Measurements from ENCODE around the gene PUS10. TPM values are rescaled to one million over a fixed set of nuclear protein-coding genes. Genes with fewer than 3 reads are reported as not detected.

PUS10 gene
- total and polyA plus RNA-seq, 2 donors from 2014 or later = 3.0 to 5.7 TPM

DNA sequence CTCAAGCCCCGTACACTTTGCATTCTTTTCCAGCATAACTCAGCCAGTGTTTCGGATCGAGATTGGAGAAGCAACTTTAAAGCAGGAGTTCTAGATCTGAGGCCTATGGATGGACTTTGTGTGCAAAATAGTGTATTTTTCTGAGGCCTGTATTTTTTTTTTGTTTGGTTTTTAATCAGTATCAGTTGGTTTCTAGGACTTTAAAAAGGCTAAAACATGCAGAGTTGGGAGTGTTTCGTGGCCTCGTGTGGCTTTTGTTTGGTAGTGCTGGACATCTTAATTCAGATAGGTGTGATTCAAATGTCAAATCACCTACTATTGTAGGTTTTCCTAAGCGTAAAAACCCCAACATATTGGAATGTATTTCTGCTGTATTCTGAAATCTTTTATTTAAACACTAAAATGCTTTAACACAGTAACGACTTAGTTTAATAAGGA lies 282 bp upstream of the PUS10 start:
- H3K9ac ChIP-seq (ENCODE audit: low read length in 3 of 3) = peak overlapping the region; percentile 95 to 100 (median 97)
- H3K4me3 ChIP-seq (ENCODE audit: low read length in 3 of 3) = peak overlapping the region; percentile 89 to 99 (median 99)
- H3K27ac ChIP-seq (ENCODE audit: low read depth in 2 of 2, low read length in 2 of 2) = peak overlapping the region; percentile 85 to 86
- no peaks in the 10 kb centered on the region for H3K36me3 ChIP-seq (ENCODE audit: control insufficient read depth in 2 of 3, insufficient read depth in 3 of 3, low read length in 3 of 3)
- H3K4me1 ChIP-seq (ENCODE audit: control insufficient read depth in 2 of 3, insufficient read depth in 2 of 3, low read depth in 1 of 3, low read length in 3 of 3) = peaks cover 0 to 7% (median 0%) of the 10 kb centered on the region in 3 donors
- H3K27me3 ChIP-seq (ENCODE audit: control insufficient read depth, insufficient read depth, low read length) = no peaks in the 10 kb centered on the region
- peaks cover 0 to 4% (median 0%) of the 10 kb centered on the region in 3 donors for H3K9me3 ChIP-seq (ENCODE audit: control insufficient read depth in 2 of 3, insufficient read depth in 1 of 3, low read length in 3 of 3)
- FAIRE-seq (no peak), DNase-seq (no peak)
- intact Hi-C loops (cut with DNase I) = no loop called here
- no peak for TF ChIP-seq CTCF (IDR thresholded peaks at IDR 0.05; ENCODE audit: borderline replicate concordance, extremely low read depth, insufficient read depth)

DNA sequence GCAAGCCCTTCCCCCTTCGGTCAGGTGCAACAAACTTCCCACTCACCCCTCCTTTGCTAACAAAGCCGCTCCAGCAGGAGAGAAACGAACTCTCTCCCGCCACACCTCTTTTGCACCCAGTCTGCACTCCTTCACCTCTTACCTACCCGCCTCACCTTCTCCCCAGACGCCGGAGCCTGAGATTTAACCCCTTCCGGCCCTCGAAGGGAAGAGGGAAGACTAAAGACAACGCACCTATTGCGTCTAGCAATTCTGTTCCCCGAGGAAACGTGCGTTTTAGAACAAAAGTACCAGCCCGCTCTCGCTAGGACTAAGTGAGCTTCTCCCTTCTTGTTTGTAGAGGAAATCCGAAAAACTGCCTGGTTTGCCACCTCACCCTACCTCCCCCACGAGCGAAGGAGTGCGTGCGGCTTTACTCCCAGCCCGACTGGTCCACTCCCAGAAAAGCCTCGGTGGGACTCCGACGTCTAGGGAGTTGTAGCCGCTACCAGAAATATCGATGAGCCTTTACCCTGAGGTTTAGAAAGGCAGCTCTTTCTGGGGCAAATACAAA lies 976 bp downstream of the PUS10 start:
- FAIRE-seq = no peak
- intact Hi-C loops (cut with DNase I) = no loop called here
- H3K9ac ChIP-seq (ENCODE audit: low read length in 3 of 3) = peak overlapping the region; percentile 95 to 100 (median 97)
- H3K27me3 ChIP-seq (ENCODE audit: control insufficient read depth, insufficient read depth, low read length) = no peaks in the 10 kb centered on the region
- H3K9me3 ChIP-seq (ENCODE audit: control insufficient read depth in 2 of 3, insufficient read depth in 1 of 3, low read length in 3 of 3) = no peaks in the 10 kb centered on the region
- H3K4me1 ChIP-seq (ENCODE audit: control insufficient read depth in 2 of 3, insufficient read depth in 2 of 3, low read depth in 1 of 3, low read length in 3 of 3) = peaks cover 0 to 7% (median 0%) of the 10 kb centered on the region in 3 donors
- H3K4me3 ChIP-seq (ENCODE audit: low read length in 3 of 3) = peak overlapping the region; percentile 89 to 99 (median 99)
- no peak for TF ChIP-seq CTCF (IDR thresholded peaks at IDR 0.05; ENCODE audit: borderline replicate concordance, extremely low read depth, insufficient read depth)
- H3K36me3 ChIP-seq (ENCODE audit: control insufficient read depth in 2 of 3, insufficient read depth in 3 of 3, low read length in 3 of 3) = no peaks in the 10 kb centered on the region
- peak overlapping the region; percentile 85 to 86 for H3K27ac ChIP-seq (ENCODE audit: low read depth in 2 of 2, low read length in 2 of 2)
- peak; percentile 82 to 96 (median 86) for DNase-seq

DNA sequence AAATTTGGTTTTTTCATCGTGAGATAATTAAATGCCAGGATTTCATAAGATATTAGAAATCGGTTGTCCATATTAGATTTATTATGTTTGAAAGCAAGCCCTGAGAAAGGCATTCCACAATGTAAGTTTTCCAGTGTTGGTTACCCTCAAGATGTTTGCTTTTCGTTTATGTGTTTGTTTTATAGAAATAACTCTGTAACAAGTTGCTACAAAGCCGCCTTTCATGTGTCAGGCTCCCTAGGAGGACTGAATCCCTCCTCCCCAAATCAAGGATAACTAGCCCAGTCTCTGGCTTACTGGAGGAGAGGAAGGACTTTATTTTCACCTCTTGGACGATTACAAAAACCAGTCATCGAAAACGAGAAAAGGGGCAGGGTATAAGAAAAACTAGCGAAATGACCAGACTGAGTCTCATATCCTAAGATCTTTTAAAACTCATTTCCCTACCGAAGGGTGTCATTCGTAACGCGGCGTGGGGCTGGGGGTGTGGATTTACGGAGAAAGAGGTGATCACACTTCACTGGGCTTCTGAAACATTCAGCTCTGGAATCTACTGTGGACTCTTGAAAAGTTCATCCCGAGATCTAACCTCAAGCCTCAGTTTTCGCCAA lies 1.6 kb downstream of the PUS10 start:
- no peak for DNase-seq
- Histone ChIP-seq H3K4me3 (ENCODE audit: low read length in 3 of 3) (peak overlapping the region; percentile 89 to 99 (median 99)), H3K9ac (ENCODE audit: low read length in 3 of 3) (peak overlapping the region; percentile 95 to 100 (median 97)), H3K4me1 (ENCODE audit: control insufficient read depth in 2 of 3, insufficient read depth in 2 of 3, low read depth in 1 of 3, low read length in 3 of 3) (peaks cover 0 to 7% (median 0%) of the 10 kb centered on the region in 3 donors), H3K27me3 (ENCODE audit: control insufficient read depth, insufficient read depth, low read length) (no peaks in the 10 kb centered on the region), H3K27ac (ENCODE audit: low read depth in 2 of 2, low read length in 2 of 2) (peak overlapping the region; percentile 85 to 86), H3K9me3 (ENCODE audit: control insufficient read depth in 2 of 3, insufficient read depth in 1 of 3, low read length in 3 of 3) (no peaks in the 10 kb centered on the region), H3K36me3 (ENCODE audit: control insufficient read depth in 2 of 3, insufficient read depth in 3 of 3, low read length in 3 of 3) (no peaks in the 10 kb centered on the region)
- intact Hi-C loops (cut with DNase I) = no loop called here
- TF ChIP-seq CTCF (IDR thresholded peaks at IDR 0.05; ENCODE audit: borderline replicate concordance, extremely low read depth, insufficient read depth) = no peak
- FAIRE-seq = no peak

Measured in kidney (tissue), 14 donors.